Right ventricle myocardium inferior (tissue), 1 donor: ENCODE measurements around the gene TAPBPL. TPM values are rescaled to one million over a fixed set of nuclear protein-coding genes. Genes with fewer than 3 reads are reported as not detected.

ENCODE experiments used
- ATAC-seq: fragments of 200-7000 bp; cut with Tn5 transposase; one replicate; pipeline ENCODE4 v1.9.1; 2020; ENCODE audit warnings: mild to moderate bottlenecking, moderate library complexity
- DNase-seq: peaks from one replicate; pipeline ENCODE4 v3.0.0; 2021; ENCODE audit errors: missing footprints
- intact Hi-C: fragments of 100-400 bp; cut with DNase I; formaldehyde crosslinking; loops from one replicate; pipeline ENCODE4 v1.11.0; 2022
- total RNA-seq: library from RNA; stranded (reverse); fragmentation: NEBNext Ultra II Directional; extraction: Animal tissue kit (Norgen Biotek cat#: 25700); gene quantifications from one replicate; pipeline ENCODE4 v1.2.1, GENCODE V29; 2021
- donor health status: DM: no; HTN: yes; CAD: no; lungs with severe emphysema.

TAPBPL gene
- total RNA-seq, 1 donor from 2014 or later, result 15.7 TPM

GRCh38 chr12:6434205-6435140 is 17.4 kb upstream of the TAPBPL start:
- ATAC-seq (no peak), DNase-seq (no peak)
- intact Hi-C loops, result no loop called here

- no peak for DNase-seq
- intact Hi-C loops, result no loop called here
- no peak for ATAC-seq
Measured at GRCh38 chr12:6435961-6436715, 15.7 kb upstream of the TAPBPL start.

GRCh38 chr12:6437586-6437985 is 14.3 kb upstream of the TAPBPL start:
- ATAC-seq (no peak), DNase-seq (no peak)
- intact Hi-C loops, result no loop called here

- intact Hi-C loops, result no loop called here
- no peak for ATAC-seq
- no peak for DNase-seq
Measured at GRCh38 chr12:6438345-6438744, 13.5 kb upstream of the TAPBPL start.

- no peak for DNase-seq
- intact Hi-C loops, result no loop called here
- ATAC-seq, result no peak
Measured at GRCh38 chr12:6440391-6440790, 11.5 kb upstream of the TAPBPL start.

- no peak for DNase-seq
Measured at GRCh38 chr12:6442836-6443235, 9.0 kb upstream of the TAPBPL start.

GRCh38 chr12:6443361-6443983 is 8.4 kb upstream of the TAPBPL start:
- DNase-seq, result no peak
- no peak for ATAC-seq
- intact Hi-C loops, result no loop called here

More at GRCh38 chr12:6442836-6443235, 9.0 kb upstream of the TAPBPL start:
- intact Hi-C loops, result no loop called here
- no peak for ATAC-seq

GRCh38 chr12:6444031-6444430 is 7.8 kb upstream of the TAPBPL start:
- DNase-seq (no peak), ATAC-seq (no peak)
- intact Hi-C loops, result no loop called here

- intact Hi-C loops, result no loop called here
- no peak for DNase-seq
Measured at GRCh38 chr12:6444704-6445688, 6.8 kb upstream of the TAPBPL start, which contains the start of gene CD27. CD27 (plus strand) TSS chr12:6444955; CDS start chr12:6445096, 141 bp downstream.

GRCh38 chr12:6450091-6450868 is 1.6 kb upstream of the TAPBPL start:
- DNase-seq (no peak), ATAC-seq (no peak)

More at GRCh38 chr12:6444704-6445688, 6.8 kb upstream of the TAPBPL start, which contains the start of gene CD27:
- no peak for ATAC-seq

GRCh38 chr12:6450869-6451347 is 934 bp upstream of the TAPBPL start:
- peak; percentile 7 for ATAC-seq

More at GRCh38 chr12:6450091-6450868, 1.6 kb upstream of the TAPBPL start:
- intact Hi-C loops, result loop anchor here (5.0 kb wide), 1 partner anchor 113 kb away; no protein-coding TSS in a partner anchor

GRCh38 chr12:6452245-6452943 is 552 bp downstream of the TAPBPL start:
- intact Hi-C loops, result loop anchor here (1.0 to 5.0 kb wide), 3 partner anchors 18 to 115 kb away; partner anchors contain the start of genes GAPDH and VAMP1
- no peak for DNase-seq

More at GRCh38 chr12:6450869-6451347, 934 bp upstream of the TAPBPL start:
- DNase-seq, result no peak
- intact Hi-C loops, result loop anchor here (5.0 kb wide), 1 partner anchor 114 kb away; no protein-coding TSS in a partner anchor

GRCh38 chr12:6452944-6453630 is 1.2 kb downstream of the TAPBPL start:
- peak; percentile 2 for ATAC-seq
- intact Hi-C loops, result loop anchor here (1.0 to 5.0 kb wide), 3 partner anchors 18 to 116 kb away; partner anchors contain the start of genes GAPDH and VAMP1
- peak; percentile 75 for DNase-seq

More at GRCh38 chr12:6452245-6452943, 552 bp downstream of the TAPBPL start:
- peak; percentile 46 for ATAC-seq

- intact Hi-C loops, result no loop called here
- ATAC-seq (no peak), DNase-seq (no peak)
Measured at GRCh38 chr12:6457220-6457945, 5.5 kb downstream of the TAPBPL start.
